ENCODE results near the gene ACO2.

ACO2 gene

DNA sequence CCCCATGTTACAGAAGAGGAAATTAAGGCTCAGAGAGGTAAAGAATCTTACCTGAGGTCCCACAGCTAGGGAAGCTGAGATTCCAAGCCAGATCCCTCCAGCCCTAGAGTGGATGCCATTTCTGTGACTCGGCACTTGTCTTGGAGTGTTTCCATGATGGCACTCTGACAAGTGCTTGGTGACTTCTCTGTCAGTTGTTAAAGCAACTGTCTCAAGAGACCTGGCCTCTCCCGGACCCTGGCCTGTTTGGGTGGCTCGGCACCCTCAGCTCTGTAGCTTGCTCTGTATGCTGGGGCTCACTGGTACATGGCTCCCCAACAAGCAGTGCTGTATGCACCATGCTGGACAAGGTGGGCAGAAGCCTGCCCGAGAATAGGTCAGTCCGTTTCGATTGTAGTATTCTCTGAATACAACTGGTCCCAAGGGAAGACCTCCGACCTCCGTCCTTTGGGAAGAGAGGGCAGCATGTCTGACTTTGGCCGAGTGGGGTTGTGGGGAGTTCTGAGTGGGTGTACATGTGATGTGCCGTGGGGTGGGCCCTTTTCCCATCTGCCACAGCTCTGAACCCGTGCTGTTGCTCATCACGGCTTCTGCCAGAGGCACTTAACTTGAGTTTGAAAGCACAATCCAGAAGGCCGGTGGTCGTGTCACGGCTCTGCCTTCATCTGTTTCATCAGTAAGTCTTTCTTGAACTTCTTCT is 12.4 kb downstream of the ACO2 start:
- 88% methylated on average over 15 of the region's 15 CpGs for WGBS
- H3K9me3 ChIP-seq (ENCODE audit: insufficient read depth, low read depth, low read length): no peaks in the 10 kb centered on the region
- peak overlapping the region; percentile 17 for H3K4me3 ChIP-seq (ENCODE audit: low read length)
- H3K4me1 ChIP-seq (ENCODE audit: insufficient read depth, low read length): peaks cover 37% of the 10 kb centered on the region
- H3K36me3 ChIP-seq (ENCODE audit: insufficient read depth, low read length): no peaks in the 10 kb centered on the region
- H3K27me3 ChIP-seq (ENCODE audit: insufficient read depth, low read length): no peaks in the 10 kb centered on the region
- no peak overlapping the region for H3K9ac ChIP-seq (ENCODE audit: low read depth, low read length)
- H3K27ac ChIP-seq (ENCODE audit: low read depth, low read length): peak overlapping the region; percentile 89

GRCh38 chr22:41481925-41482318 is 13.0 kb downstream of the ACO2 start:
- peaks cover 37% of the 10 kb centered on the region for H3K4me1 ChIP-seq (ENCODE audit: insufficient read depth, low read length)

GRCh38 chr22:41482319-41482935 is 13.5 kb downstream of the ACO2 start:
- Histone ChIP-seq H3K4me3 (ENCODE audit: low read length) (peak overlapping the region; percentile 17), H3K27ac (ENCODE audit: low read depth, low read length) (peak overlapping the region; percentile 89), H3K9ac (ENCODE audit: low read depth, low read length) (no peak overlapping the region)

More at GRCh38 chr22:41481925-41482318, 13.0 kb downstream of the ACO2 start:
- Histone ChIP-seq H3K36me3 (ENCODE audit: insufficient read depth, low read length) (no peaks in the 10 kb centered on the region), H3K9me3 (ENCODE audit: insufficient read depth, low read depth, low read length) (no peaks in the 10 kb centered on the region), H3K27me3 (ENCODE audit: insufficient read depth, low read length) (no peaks in the 10 kb centered on the region), H3K27ac (ENCODE audit: low read depth, low read length) (peak overlapping the region; percentile 89), H3K4me3 (ENCODE audit: low read length) (peak overlapping the region; percentile 17), H3K9ac (ENCODE audit: low read depth, low read length) (no peak overlapping the region)
- WGBS: 22% methylated on average over 5 of the region's 5 CpGs

GRCh38 chr22:41485033-41485432 is 16.1 kb downstream of the ACO2 start:
- Histone ChIP-seq H3K4me3 (ENCODE audit: low read length) (no peak overlapping the region), H3K9me3 (ENCODE audit: insufficient read depth, low read depth, low read length) (no peaks in the 10 kb centered on the region), H3K9ac (ENCODE audit: low read depth, low read length) (no peak overlapping the region), H3K27ac (ENCODE audit: low read depth, low read length) (no peak overlapping the region), H3K27me3 (ENCODE audit: insufficient read depth, low read length) (no peaks in the 10 kb centered on the region), H3K4me1 (ENCODE audit: insufficient read depth, low read length) (peaks cover 53% of the 10 kb centered on the region), H3K36me3 (ENCODE audit: insufficient read depth, low read length) (no peaks in the 10 kb centered on the region)
- 91% methylated on average over 7 of the region's 7 CpGs for WGBS

More at GRCh38 chr22:41482319-41482935, 13.5 kb downstream of the ACO2 start:
- Histone ChIP-seq H3K36me3 (ENCODE audit: insufficient read depth, low read length) (no peaks in the 10 kb centered on the region), H3K4me1 (ENCODE audit: insufficient read depth, low read length) (peaks cover 41% of the 10 kb centered on the region), H3K9me3 (ENCODE audit: insufficient read depth, low read depth, low read length) (no peaks in the 10 kb centered on the region), H3K27me3 (ENCODE audit: insufficient read depth, low read length) (no peaks in the 10 kb centered on the region)
- 61% methylated on average over 2 of the region's 2 CpGs for WGBS

DNA sequence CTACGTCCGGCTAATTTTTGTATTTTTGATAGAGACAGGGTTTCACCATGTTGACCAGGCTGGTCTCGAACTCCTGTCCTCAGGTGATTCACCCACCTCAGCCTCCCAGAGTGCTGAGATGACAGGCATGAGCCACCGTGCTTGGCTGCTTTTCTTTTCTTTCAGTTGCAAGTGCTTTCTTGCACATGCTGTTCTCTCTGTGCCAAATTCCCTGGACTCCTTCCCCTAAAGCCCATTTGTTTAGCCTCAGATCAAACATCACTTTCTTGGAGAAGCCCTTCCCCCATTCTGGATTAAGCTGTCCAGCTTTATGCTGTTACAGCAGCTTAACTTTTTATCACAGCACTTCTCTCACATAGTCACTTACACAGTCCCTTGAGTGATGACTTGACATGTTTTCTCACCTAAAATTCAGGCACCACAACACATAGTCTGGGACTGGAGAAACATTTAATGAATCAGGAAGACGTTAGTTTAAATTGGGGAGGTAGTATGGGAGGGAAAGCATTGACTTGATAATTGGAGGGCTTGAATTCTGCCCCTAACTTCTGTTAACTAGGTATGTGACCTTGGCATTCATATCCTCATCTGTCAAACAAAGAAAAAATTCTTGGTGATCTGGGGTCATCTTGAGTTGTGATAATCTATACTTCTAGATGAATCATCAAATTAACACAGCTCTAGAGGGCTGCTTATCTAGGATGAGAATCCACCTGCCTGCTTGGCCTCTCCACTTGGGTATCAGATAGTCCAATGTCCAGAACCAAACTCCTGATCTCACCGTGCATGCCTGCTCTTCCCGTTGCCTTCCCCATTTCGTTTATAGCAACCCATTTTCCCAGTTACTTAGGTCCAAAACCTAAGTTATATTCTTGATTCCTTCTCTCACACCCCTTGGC is 18.4 kb downstream of the ACO2 start:
- H3K9ac ChIP-seq (ENCODE audit: low read depth, low read length): no peak overlapping the region
- 91% methylated on average over 8 of the region's 8 CpGs for WGBS
- H3K4me1 ChIP-seq (ENCODE audit: insufficient read depth, low read length): peaks cover 45% of the 10 kb centered on the region
- H3K27ac ChIP-seq (ENCODE audit: low read depth, low read length): no peak overlapping the region
- no peaks in the 10 kb centered on the region for H3K9me3 ChIP-seq (ENCODE audit: insufficient read depth, low read depth, low read length)
- no peaks in the 10 kb centered on the region for H3K36me3 ChIP-seq (ENCODE audit: insufficient read depth, low read length)
- H3K27me3 ChIP-seq (ENCODE audit: insufficient read depth, low read length): no peaks in the 10 kb centered on the region
- H3K4me3 ChIP-seq (ENCODE audit: low read length): no peak overlapping the region

DNA sequence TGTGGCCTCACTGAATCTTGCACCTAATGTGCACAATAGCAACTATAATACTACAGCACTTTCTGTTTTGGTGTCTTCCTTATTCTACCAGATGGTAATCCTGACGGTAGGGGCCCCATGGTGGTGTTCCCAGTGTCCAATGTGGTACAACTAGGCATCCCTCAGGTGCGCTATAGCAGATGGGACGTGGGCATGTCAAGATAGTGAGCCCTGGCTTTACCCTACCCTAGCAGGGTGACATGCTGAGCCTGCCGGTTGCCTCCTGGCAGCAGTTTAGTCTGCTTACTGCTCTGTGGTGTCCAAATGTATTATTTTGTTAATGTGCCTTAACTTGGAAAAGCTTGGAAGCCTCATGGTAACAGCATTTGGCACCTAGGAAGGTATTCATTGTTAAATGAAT is 19.2 kb downstream of the ACO2 start:
- H3K27ac ChIP-seq (ENCODE audit: low read depth, low read length): no peak overlapping the region; the same call in 1 of the 2 replicates
- H3K4me3 ChIP-seq (ENCODE audit: low read length): no peak overlapping the region
- WGBS: 78% methylated on average over 4 of the region's 4 CpGs
- H3K9me3 ChIP-seq (ENCODE audit: insufficient read depth, low read depth, low read length): no peaks in the 10 kb centered on the region
- H3K4me1 ChIP-seq (ENCODE audit: insufficient read depth, low read length): peaks cover 38% of the 10 kb centered on the region
- no peaks in the 10 kb centered on the region for H3K27me3 ChIP-seq (ENCODE audit: insufficient read depth, low read length)
- no peaks in the 10 kb centered on the region for H3K36me3 ChIP-seq (ENCODE audit: insufficient read depth, low read length)
- no peak overlapping the region for H3K9ac ChIP-seq (ENCODE audit: low read depth, low read length)

DNA sequence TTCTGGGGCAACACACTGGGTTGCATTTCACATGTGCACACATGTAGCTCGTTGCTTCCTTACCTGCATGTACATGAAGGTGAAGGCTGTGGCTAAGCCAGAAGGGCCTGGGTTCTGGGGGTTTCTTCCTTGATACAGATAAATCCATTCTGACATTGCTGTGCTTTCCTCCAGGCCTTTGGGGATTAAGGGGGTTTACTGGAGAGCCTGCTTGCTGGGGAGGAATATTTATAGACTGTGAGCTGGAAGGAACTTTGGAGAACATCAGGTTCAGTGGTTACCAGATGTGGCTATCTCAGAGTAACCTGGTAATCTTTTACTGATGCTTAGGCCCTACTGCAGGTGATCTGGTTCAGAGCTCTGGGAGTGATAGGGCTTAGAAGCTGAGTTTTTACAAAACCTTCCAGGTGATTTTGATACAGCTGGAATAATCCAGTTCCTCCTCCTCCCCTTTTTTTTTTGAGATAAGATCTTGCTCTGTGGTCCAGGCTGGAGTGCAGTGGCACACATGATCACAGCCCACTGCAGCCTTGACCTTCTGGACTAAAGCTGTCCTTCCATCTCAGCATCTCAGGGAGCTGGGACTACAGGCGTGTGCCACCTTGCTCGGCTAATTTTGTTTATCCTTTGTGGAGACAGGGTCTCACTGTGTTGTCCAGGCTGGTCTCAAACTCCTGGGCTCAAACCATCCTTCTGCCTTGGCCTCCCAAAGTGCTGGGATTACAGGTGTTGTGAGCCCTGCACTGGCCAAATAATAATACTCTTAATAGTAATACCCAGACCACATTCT is 19.9 kb downstream of the ACO2 start:
- Histone ChIP-seq H3K36me3 (ENCODE audit: insufficient read depth, low read length) (no peaks in the 10 kb centered on the region), H3K27ac (ENCODE audit: low read depth, low read length) (no peak overlapping the region; the same call in 1 of the 2 replicates), H3K4me1 (ENCODE audit: insufficient read depth, low read length) (peaks cover 37% of the 10 kb centered on the region), H3K9me3 (ENCODE audit: insufficient read depth, low read depth, low read length) (no peaks in the 10 kb centered on the region), H3K9ac (ENCODE audit: low read depth, low read length) (no peak overlapping the region), H3K27me3 (ENCODE audit: insufficient read depth, low read length) (no peaks in the 10 kb centered on the region), H3K4me3 (ENCODE audit: low read length) (no peak overlapping the region)
- 96% methylated on average over 3 of the region's 3 CpGs for WGBS

GRCh38 chr22:41491374-41492100 is 22.6 kb downstream of the ACO2 start:
- Histone ChIP-seq H3K4me3 (ENCODE audit: low read length) (no peak overlapping the region), H3K9ac (ENCODE audit: low read depth, low read length) (no peak overlapping the region), H3K4me1 (ENCODE audit: insufficient read depth, low read length) (peaks cover 37% of the 10 kb centered on the region), H3K27ac (ENCODE audit: low read depth, low read length) (no peak overlapping the region), H3K27me3 (ENCODE audit: insufficient read depth, low read length) (no peaks in the 10 kb centered on the region), H3K9me3 (ENCODE audit: insufficient read depth, low read depth, low read length) (no peaks in the 10 kb centered on the region), H3K36me3 (ENCODE audit: insufficient read depth, low read length) (no peaks in the 10 kb centered on the region)
- 94% methylated on average over 4 of the region's 5 CpGs for WGBS

DNA sequence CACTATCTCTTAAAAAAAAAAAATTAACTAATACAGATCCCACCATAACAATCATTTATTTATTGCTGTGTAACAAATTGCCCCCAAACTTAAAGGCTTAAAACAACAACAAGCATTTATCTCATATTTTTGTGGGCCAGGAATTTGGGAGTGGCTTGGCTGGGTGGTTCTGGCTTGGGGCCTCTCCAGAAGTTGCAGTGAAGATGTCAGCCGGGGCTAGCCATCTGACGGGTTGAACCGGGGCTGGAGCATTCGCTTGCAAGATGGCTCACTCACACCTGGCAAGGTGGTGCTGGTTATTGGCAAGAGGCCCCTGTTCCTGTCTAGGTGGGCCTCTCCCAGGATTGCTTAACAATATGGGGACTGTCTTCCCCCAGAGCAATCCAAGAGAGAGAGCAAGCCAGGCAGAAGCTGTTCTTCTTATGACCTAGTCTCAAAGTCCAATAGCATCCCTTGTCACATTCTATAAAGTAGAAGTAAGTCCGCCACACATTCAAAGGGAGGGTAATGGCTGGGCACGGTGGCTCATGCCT is 29.5 kb downstream of the ACO2 start:
- Histone ChIP-seq H3K36me3 (ENCODE audit: insufficient read depth, low read length) (peaks cover 21% of the 10 kb centered on the region), H3K9ac (ENCODE audit: low read depth, low read length) (no peak overlapping the region)
- WGBS: 97% methylated on average over 6 of the region's 6 CpGs

More for the DNA sequence above, 29.5 kb downstream of the ACO2 start:
- Histone ChIP-seq H3K4me1 (ENCODE audit: insufficient read depth, low read length) (no peaks in the 10 kb centered on the region), H3K9me3 (ENCODE audit: insufficient read depth, low read depth, low read length) (no peaks in the 10 kb centered on the region), H3K27me3 (ENCODE audit: insufficient read depth, low read length) (no peaks in the 10 kb centered on the region), H3K27ac (ENCODE audit: low read depth, low read length) (no peak overlapping the region), H3K4me3 (ENCODE audit: low read length) (no peak overlapping the region)

Data from HUES64 (cell line).